ENCODE measurements around the gene SLC48A1.

SLC48A1 gene

GRCh38 chr12:47800582-47800981 lies 27.5 kb downstream of the SLC48A1 start:
- no peak overlapping the region for H3K9ac ChIP-seq (ENCODE audit: low read length)
- no peaks in the 10 kb centered on the region for H3K27me3 ChIP-seq (ENCODE audit: low read depth, low read length)
- no peaks in the 10 kb centered on the region for H3K9me3 ChIP-seq (ENCODE audit: insufficient read depth, low read length)
- H3K36me3 ChIP-seq (replicated peaks; ENCODE audit: low read depth, low read length) = peaks cover 22% of the 10 kb centered on the region
- H3K27ac ChIP-seq (ENCODE audit: low read length) = no peak overlapping the region
- no peak overlapping the region for H3K4me2 ChIP-seq (ENCODE audit: low read length)
- peaks cover 29% of the 10 kb centered on the region for H3K4me1 ChIP-seq (ENCODE audit: low read length)
- H4K20me1 ChIP-seq (ENCODE audit: insufficient read depth, low read length) = no peaks in the 10 kb centered on the region
- H3K4me3 ChIP-seq (ENCODE audit: low read length) = no peak overlapping the region
- H3K79me2 ChIP-seq (ENCODE audit: low read length) = peaks cover 29% of the 10 kb centered on the region
- H2AFZ ChIP-seq (ENCODE audit: low read depth, low read length) = no peak overlapping the region
- TF ChIP-seq CTCF (IDR thresholded peaks at IDR 0.05; ENCODE audit: low read depth, low read length) (no peak), EZH2phosphoT487 (IDR thresholded peaks at IDR 0.05; ENCODE audit: low read depth) (no peak)

- Histone ChIP-seq H3K9ac (ENCODE audit: low read length) (no peak overlapping the region), H2AFZ (ENCODE audit: low read depth, low read length) (no peak overlapping the region), H3K79me2 (ENCODE audit: low read length) (peaks cover 35% of the 10 kb centered on the region), H3K27me3 (ENCODE audit: low read depth, low read length) (no peaks in the 10 kb centered on the region), H3K9me3 (ENCODE audit: insufficient read depth, low read length) (no peaks in the 10 kb centered on the region), H3K4me2 (ENCODE audit: low read length) (no peak overlapping the region), H3K4me1 (ENCODE audit: low read length) (peaks cover 37% of the 10 kb centered on the region), H4K20me1 (ENCODE audit: insufficient read depth, low read length) (no peaks in the 10 kb centered on the region), H3K36me3 (replicated peaks; ENCODE audit: low read depth, low read length) (peaks cover 22% of the 10 kb centered on the region), H3K4me3 (ENCODE audit: low read length) (no peak overlapping the region), H3K27ac (ENCODE audit: low read length) (no peak overlapping the region)
- TF ChIP-seq EZH2phosphoT487 (IDR thresholded peaks at IDR 0.05; ENCODE audit: low read depth) (no peak), CTCF (IDR thresholded peaks at IDR 0.05; ENCODE audit: low read depth, low read length) (no peak)
Observed at GRCh38 chr12:47801170-47801903, 28.3 kb downstream of the SLC48A1 start.

- no peak overlapping the region for H3K4me2 ChIP-seq (ENCODE audit: low read length)
- H4K20me1 ChIP-seq (ENCODE audit: insufficient read depth, low read length) = no peaks in the 10 kb centered on the region
- H3K9me3 ChIP-seq (ENCODE audit: insufficient read depth, low read length) = no peaks in the 10 kb centered on the region
- no peak overlapping the region for H2AFZ ChIP-seq (ENCODE audit: low read depth, low read length)
- no peak overlapping the region for H3K4me3 ChIP-seq (ENCODE audit: low read length)
- peaks cover 40% of the 10 kb centered on the region for H3K79me2 ChIP-seq (ENCODE audit: low read length)
- no peak overlapping the region for H3K9ac ChIP-seq (ENCODE audit: low read length)
- peaks cover 42% of the 10 kb centered on the region for H3K4me1 ChIP-seq (ENCODE audit: low read length)
- H3K27me3 ChIP-seq (ENCODE audit: low read depth, low read length) = no peaks in the 10 kb centered on the region
- H3K36me3 ChIP-seq (replicated peaks; ENCODE audit: low read depth, low read length) = peaks cover 19% of the 10 kb centered on the region
- no peak overlapping the region for H3K27ac ChIP-seq (ENCODE audit: low read length)
- TF ChIP-seq CTCF (IDR thresholded peaks at IDR 0.05; ENCODE audit: low read depth, low read length) (no peak), EZH2phosphoT487 (IDR thresholded peaks at IDR 0.05; ENCODE audit: low read depth) (no peak)
Observed at GRCh38 chr12:47801904-47802246, 28.8 kb downstream of the SLC48A1 start.

GRCh38 chr12:47802312-47802711 lies 29.3 kb downstream of the SLC48A1 start:
- H3K9ac ChIP-seq (ENCODE audit: low read length) = peak overlapping the region; percentile 69
- no peak overlapping the region for H3K4me3 ChIP-seq (ENCODE audit: low read length)
- peaks cover 17% of the 10 kb centered on the region for H3K36me3 ChIP-seq (replicated peaks; ENCODE audit: low read depth, low read length)
- H3K79me2 ChIP-seq (ENCODE audit: low read length) = peaks cover 45% of the 10 kb centered on the region
- no peaks in the 10 kb centered on the region for H4K20me1 ChIP-seq (ENCODE audit: insufficient read depth, low read length)
- TF ChIP-seq EZH2phosphoT487 (IDR thresholded peaks at IDR 0.05; ENCODE audit: low read depth) (no peak), CTCF (IDR thresholded peaks at IDR 0.05; ENCODE audit: low read depth, low read length) (peak; percentile 41)
- no peaks in the 10 kb centered on the region for H3K27me3 ChIP-seq (ENCODE audit: low read depth, low read length)
- H3K27ac ChIP-seq (ENCODE audit: low read length) = no peak overlapping the region
- H3K4me1 ChIP-seq (ENCODE audit: low read length) = peaks cover 47% of the 10 kb centered on the region
- H3K4me2 ChIP-seq (ENCODE audit: low read length) = peak overlapping the region; percentile 84; the same call in 1 of the 2 replicates
- no peak overlapping the region for H2AFZ ChIP-seq (ENCODE audit: low read depth, low read length)
- no peaks in the 10 kb centered on the region for H3K9me3 ChIP-seq (ENCODE audit: insufficient read depth, low read length)
